ENCODE data around the gene MCRS1.
A peak's percentile ranks its signal among the peaks of the same experiment; 100 is the strongest.
"Not testable (repeated sequence)": the region's sequence is repeated elsewhere in the genome, so short reads cannot be mapped to it uniquely, and the experiment has no call there.

Gene MCRS1

GRCh38 chr12:49567611-49568441 lies at the start of gene MCRS1:
MCRS1 (minus strand) TSS chr12:49568142; CDS start chr12:49566731, 1,411 bp downstream.
- ATAC-seq (peak; percentile 92), DNase-seq (ENCODE audit: low spot score in 2 of 2) (peak; percentile 85 to 95)
- H3K4me1 Mint-ChIP-seq, result peaks cover 62% of the 10 kb centered on the region
- H3K4me3 Mint-ChIP-seq, result peak within 1 kb of the TSS; percentile 98
- no peaks in the 10 kb centered on the region for H3K9me3 Mint-ChIP-seq
- H3K36me3 Mint-ChIP-seq, result peaks cover 44% of the 10 kb centered on the region
- H3K27ac Mint-ChIP-seq, result peak within 1 kb of the TSS; percentile 99

GRCh38 chr12:49616533-49617219 lies 48.7 kb upstream of the MCRS1 start:
- Mint-ChIP-seq H3K4me3 (no peak overlapping the region), H3K9me3 (no peaks in the 10 kb centered on the region), H3K36me3 (no peaks in the 10 kb centered on the region), H3K4me1 (peaks cover 9% of the 10 kb centered on the region), H3K27ac (no peak overlapping the region)
- ATAC-seq, result no peak
- DNase-seq (ENCODE audit: low spot score in 2 of 2), result peak in 1 of 2 donors; percentile 38

GRCh38 chr12:49615725-49616124 lies 47.8 kb upstream of the MCRS1 start:
- DNase-seq (ENCODE audit: low spot score in 2 of 2), result no peak
- Mint-ChIP-seq H3K36me3 (no peaks in the 10 kb centered on the region), H3K4me1 (no peaks in the 10 kb centered on the region), H3K9me3 (no peaks in the 10 kb centered on the region), H3K4me3 (no peak overlapping the region), H3K27ac (no peak overlapping the region)
- ATAC-seq, result no peak

- H3K9me3 Mint-ChIP-seq, result no peaks in the 10 kb centered on the region
- H3K36me3 Mint-ChIP-seq, result no peaks in the 10 kb centered on the region
- DNase-seq (ENCODE audit: low spot score in 2 of 2) (no peak), ATAC-seq (no peak)
- no peak overlapping the region for H3K4me3 Mint-ChIP-seq
- H3K27ac Mint-ChIP-seq, result no peak overlapping the region
- H3K4me1 Mint-ChIP-seq, result no peaks in the 10 kb centered on the region
Measured at GRCh38 chr12:49612210-49612609, 44.3 kb upstream of the MCRS1 start.

- not testable (repeated sequence) for H3K4me3 Mint-ChIP-seq, ATAC-seq, H3K4me1 Mint-ChIP-seq, H3K9me3 Mint-ChIP-seq, H3K27ac Mint-ChIP-seq, H3K36me3 Mint-ChIP-seq
- DNase-seq (ENCODE audit: low spot score in 2 of 2), result peak in 1 of 2 donors; percentile 23
Measured at GRCh38 chr12:49610785-49611184, 42.8 kb upstream of the MCRS1 start.

GRCh38 chr12:49609875-49610154 lies 41.9 kb upstream of the MCRS1 start:
- DNase-seq (ENCODE audit: low spot score in 2 of 2) (peak in 1 of 2 donors; percentile 45), ATAC-seq (no peak)
- Mint-ChIP-seq H3K4me1 (no peaks in the 10 kb centered on the region), H3K9me3 (no peaks in the 10 kb centered on the region), H3K4me3 (no peak overlapping the region), H3K36me3 (no peaks in the 10 kb centered on the region), H3K27ac (no peak overlapping the region)

GRCh38 chr12:49609059-49609874 lies 41.3 kb upstream of the MCRS1 start:
- no peaks in the 10 kb centered on the region for H3K4me1 Mint-ChIP-seq
- H3K27ac Mint-ChIP-seq, result no peak overlapping the region
- H3K36me3 Mint-ChIP-seq, result no peaks in the 10 kb centered on the region
- ATAC-seq, result no peak
- DNase-seq (ENCODE audit: low spot score in 2 of 2), result peak in 1 of 2 donors; percentile 43
- no peaks in the 10 kb centered on the region for H3K9me3 Mint-ChIP-seq
- no peak overlapping the region for H3K4me3 Mint-ChIP-seq

GRCh38 chr12:49605539-49605938 lies 37.6 kb upstream of the MCRS1 start, which contains the start of gene FAM186B:
FAM186B (minus strand) TSS chr12:49605639; CDS start chr12:49605477, 162 bp downstream.
- H3K9me3 Mint-ChIP-seq; ATAC-seq; DNase-seq (ENCODE audit: low spot score in 2 of 2); H3K27ac Mint-ChIP-seq; H3K36me3 Mint-ChIP-seq; H3K4me1 Mint-ChIP-seq; H3K4me3 Mint-ChIP-seq: not testable (repeated sequence)

- DNase-seq (ENCODE audit: low spot score in 2 of 2) (peak in 1 of 2 donors; percentile 28), ATAC-seq (no peak)
- Mint-ChIP-seq H3K36me3 (no peaks in the 10 kb centered on the region), H3K4me3 (no peak overlapping the region), H3K27ac (no peak overlapping the region), H3K4me1 (peaks cover 3% of the 10 kb centered on the region), H3K9me3 (no peaks in the 10 kb centered on the region)
Measured at GRCh38 chr12:49604856-49605255, 36.9 kb upstream of the MCRS1 start.

GRCh38 chr12:49603721-49604120 lies 35.8 kb upstream of the MCRS1 start:
- no peaks in the 10 kb centered on the region for H3K36me3 Mint-ChIP-seq
- no peak for ATAC-seq
- no peaks in the 10 kb centered on the region for H3K9me3 Mint-ChIP-seq
- H3K27ac Mint-ChIP-seq, result no peak overlapping the region
- H3K4me1 Mint-ChIP-seq, result peaks cover 5% of the 10 kb centered on the region
- DNase-seq (ENCODE audit: low spot score in 2 of 2), result no peak
- no peak overlapping the region for H3K4me3 Mint-ChIP-seq

- no peaks in the 10 kb centered on the region for H3K36me3 Mint-ChIP-seq
- H3K4me3 Mint-ChIP-seq, result no peak overlapping the region
- ATAC-seq (no peak), DNase-seq (ENCODE audit: low spot score in 2 of 2) (no peak)
- H3K4me1 Mint-ChIP-seq, result peaks cover 5% of the 10 kb centered on the region
- no peaks in the 10 kb centered on the region for H3K9me3 Mint-ChIP-seq
- H3K27ac Mint-ChIP-seq, result peak overlapping the region; percentile 56
Measured at GRCh38 chr12:49599961-49600360, 32.0 kb upstream of the MCRS1 start.

GRCh38 chr12:49598527-49598926 lies 30.6 kb upstream of the MCRS1 start:
- DNase-seq (ENCODE audit: low spot score in 2 of 2), result peak in 1 of 2 donors; percentile 44
- H3K9me3 Mint-ChIP-seq, result no peaks in the 10 kb centered on the region
- ATAC-seq, result no peak
- no peak overlapping the region for H3K4me3 Mint-ChIP-seq
- no peaks in the 10 kb centered on the region for H3K36me3 Mint-ChIP-seq
- peaks cover 5% of the 10 kb centered on the region for H3K4me1 Mint-ChIP-seq
- H3K27ac Mint-ChIP-seq, result peak overlapping the region; percentile 55

- Mint-ChIP-seq H3K36me3 (no peaks in the 10 kb centered on the region), H3K4me3 (no peak overlapping the region), H3K4me1 (no peaks in the 10 kb centered on the region), H3K27ac (peak overlapping the region; percentile 32), H3K9me3 (no peaks in the 10 kb centered on the region)
- DNase-seq (ENCODE audit: low spot score in 2 of 2) (no peak), ATAC-seq (no peak)
Measured at GRCh38 chr12:49588721-49589516, 21.0 kb upstream of the MCRS1 start.

- Mint-ChIP-seq H3K9me3 (no peaks in the 10 kb centered on the region), H3K36me3 (no peaks in the 10 kb centered on the region), H3K4me3 (no peak overlapping the region), H3K27ac (no peak overlapping the region), H3K4me1 (no peaks in the 10 kb centered on the region)
- ATAC-seq, result no peak
- no peak for DNase-seq (ENCODE audit: low spot score in 2 of 2)
Measured at GRCh38 chr12:49588281-49588680, 20.3 kb upstream of the MCRS1 start.
